Measurements from ENCODE around the gene PHLDB1.

DNA sequence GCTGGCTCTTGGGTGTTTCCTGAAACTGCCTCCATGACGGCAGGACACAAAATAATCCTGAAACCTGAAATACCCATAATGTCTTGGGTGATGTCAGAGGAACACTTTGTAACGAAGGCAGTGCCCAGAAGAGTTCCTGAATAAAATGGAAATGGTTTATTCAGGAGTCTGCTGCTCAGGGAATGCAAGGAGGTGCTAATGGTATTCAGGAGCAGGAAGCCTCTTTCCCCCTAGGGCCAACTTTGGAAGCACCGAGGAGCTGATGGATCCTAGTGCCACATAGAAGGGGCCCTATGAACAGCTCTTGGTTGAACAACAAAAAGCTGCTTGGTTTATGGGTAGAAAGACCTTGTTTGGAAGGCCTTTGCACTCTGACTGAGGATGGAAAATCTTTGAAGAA lies 56.5 kb downstream of the PHLDB1 start:
- no peak for TF ChIP-seq CTCF (IDR thresholded peaks at IDR 0.05; ENCODE audit: extremely low read depth in 1 of 2, insufficient read depth in 1 of 2, low read depth in 1 of 2, low read length in 2 of 2)
- no peak for TF ChIP-seq POLR2A (IDR thresholded peaks at IDR 0.05; ENCODE audit: low read depth, low read length)
- TF ChIP-seq POLR2AphosphoS5 (IDR thresholded peaks at IDR 0.05; ENCODE audit: insufficient read depth, low read depth, low read length): no peak
- no peak for TF ChIP-seq FOS (IDR thresholded peaks at IDR 0.05; ENCODE audit: borderline replicate concordance, insufficient read depth, low read length)
- no peak for TF ChIP-seq MYC (IDR thresholded peaks at IDR 0.05; ENCODE audit: low read depth, low read length)
- no peak for TF ChIP-seq JUN (IDR thresholded peaks at IDR 0.05; ENCODE audit: borderline replicate concordance, insufficient read depth, insufficient read length, low read depth)
- no peak for TF ChIP-seq EZH2 (IDR thresholded peaks at IDR 0.05; ENCODE audit: borderline replicate concordance, low read depth, low read length, severe bottlenecking)
- TF ChIP-seq, protein P1, sequence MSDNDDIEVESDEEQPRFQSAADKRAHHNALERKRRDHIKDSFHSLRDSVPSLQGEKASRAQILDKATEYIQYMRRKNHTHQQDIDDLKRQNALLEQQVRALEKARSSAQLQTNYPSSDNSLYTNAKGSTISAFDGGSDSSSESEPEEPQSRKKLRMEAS (IDR thresholded peaks at IDR 0.05; ENCODE audit: insufficient read depth, insufficient read length): no peak
